ENCODE measurements around the gene SPECC1L.

The SPECC1L gene

GRCh38 chr22:24414523-24414922 is 143.9 kb downstream of the SPECC1L start:
- DNase-seq (ENCODE audit: low read depth in 2 of 2): no peak

DNA sequence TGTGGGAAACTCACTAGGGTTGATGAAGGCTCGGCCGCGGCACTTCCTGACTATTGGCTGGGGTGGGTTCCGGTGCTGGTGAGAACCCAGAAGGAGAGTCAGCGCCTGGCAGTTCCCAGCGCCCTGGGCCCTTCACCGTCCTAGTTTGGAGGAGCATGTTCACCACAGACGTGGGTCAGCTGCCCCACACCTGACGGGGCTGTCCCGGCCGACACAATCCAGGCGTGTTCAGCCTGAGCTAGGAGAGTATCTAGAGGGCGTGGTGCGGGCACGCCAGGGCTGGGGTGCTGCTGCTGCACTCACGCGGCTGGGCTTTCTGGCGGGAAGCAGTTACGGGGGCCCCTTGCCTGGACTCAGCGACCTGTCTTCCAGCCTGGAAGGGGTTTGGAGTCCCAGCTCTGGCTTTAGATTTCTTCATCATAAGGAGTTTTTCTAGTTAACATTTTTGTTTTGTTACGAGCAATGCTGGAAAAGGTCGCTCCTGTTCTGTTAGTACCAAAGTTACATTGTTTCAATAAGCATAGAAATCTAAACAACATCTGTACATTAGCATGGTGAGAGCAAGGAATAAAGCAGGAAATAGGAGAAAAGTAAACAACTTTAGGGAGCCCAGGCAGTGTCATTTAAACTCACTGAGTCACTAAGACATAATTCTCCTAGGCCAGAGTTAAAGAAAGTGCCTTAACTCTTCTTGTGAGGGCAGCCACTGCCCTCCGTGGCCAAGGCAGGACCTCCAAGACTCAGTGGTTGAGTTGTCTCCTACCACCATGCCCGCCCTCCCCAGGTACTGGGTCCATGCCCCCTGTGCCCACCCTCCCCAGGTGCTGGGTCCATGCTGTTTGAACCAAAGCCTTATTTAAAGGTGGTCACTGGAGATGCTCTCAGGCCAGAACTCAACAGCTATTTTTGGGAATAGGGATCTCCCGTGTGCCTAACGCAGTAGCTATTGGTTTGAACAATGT is 144.6 kb downstream of the SPECC1L start:
- no peak for DNase-seq (ENCODE audit: low read depth in 2 of 2)

GRCh38 chr22:24416095-24416494 is 145.5 kb downstream of the SPECC1L start:
- no peak for DNase-seq (ENCODE audit: low read depth in 2 of 2)

- no peak for DNase-seq (ENCODE audit: low read depth in 2 of 2)
Measured at GRCh38 chr22:24416611-24417010, 146.0 kb downstream of the SPECC1L start.

- no peak for DNase-seq (ENCODE audit: low read depth in 2 of 2)
Measured at GRCh38 chr22:24417200-24417599, 146.6 kb downstream of the SPECC1L start.

DNA sequence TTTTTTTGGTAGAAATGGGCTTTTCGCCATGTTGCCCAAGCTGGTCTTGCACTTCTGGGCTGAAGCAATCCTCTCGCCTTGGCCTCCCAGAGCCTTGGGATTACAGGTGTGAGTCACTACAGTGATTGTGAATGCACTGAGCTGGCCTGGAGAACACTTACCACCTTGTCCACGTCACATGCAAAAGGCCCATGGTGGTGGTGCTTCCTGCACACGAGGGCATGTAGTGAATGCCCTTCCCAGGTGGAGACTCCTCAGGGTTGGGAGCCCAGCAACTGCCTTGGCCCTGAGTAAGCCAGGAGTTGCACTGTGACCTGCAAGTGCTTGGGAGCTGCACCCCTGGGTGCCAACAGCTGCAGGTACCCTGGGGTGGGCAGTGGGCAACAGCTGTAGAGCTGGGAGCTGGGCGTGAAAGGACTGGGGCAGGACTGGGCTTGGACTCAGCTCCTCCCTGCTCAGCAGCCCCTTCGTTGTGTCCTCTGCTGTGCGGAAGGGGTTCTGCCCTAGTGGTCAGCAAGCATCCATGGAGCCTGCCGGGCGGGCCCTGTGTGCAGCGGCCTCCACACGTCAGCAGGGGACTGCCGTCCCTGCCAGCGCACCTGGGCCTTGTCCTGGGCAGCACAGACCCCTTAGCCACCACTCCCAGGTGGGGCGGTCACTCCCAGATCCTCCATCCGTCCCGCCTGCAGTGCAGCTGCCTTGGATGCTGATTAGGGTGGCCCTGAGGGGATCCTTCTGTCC is 147.4 kb downstream of the SPECC1L start:
- no peak for DNase-seq (ENCODE audit: low read depth in 2 of 2)

GRCh38 chr22:24418786-24419474 is 148.3 kb downstream of the SPECC1L start:
- no peak for DNase-seq (ENCODE audit: low read depth in 2 of 2)

- no peak for DNase-seq (ENCODE audit: low read depth in 2 of 2)
Measured at GRCh38 chr22:24419475-24419850, 148.8 kb downstream of the SPECC1L start.

GRCh38 chr22:24420072-24420976 is 149.7 kb downstream of the SPECC1L start:
- no peak for DNase-seq (ENCODE audit: low read depth in 2 of 2)

GRCh38 chr22:24420977-24421343 is 150.3 kb downstream of the SPECC1L start:
- no peak for DNase-seq (ENCODE audit: low read depth in 2 of 2)

DNA sequence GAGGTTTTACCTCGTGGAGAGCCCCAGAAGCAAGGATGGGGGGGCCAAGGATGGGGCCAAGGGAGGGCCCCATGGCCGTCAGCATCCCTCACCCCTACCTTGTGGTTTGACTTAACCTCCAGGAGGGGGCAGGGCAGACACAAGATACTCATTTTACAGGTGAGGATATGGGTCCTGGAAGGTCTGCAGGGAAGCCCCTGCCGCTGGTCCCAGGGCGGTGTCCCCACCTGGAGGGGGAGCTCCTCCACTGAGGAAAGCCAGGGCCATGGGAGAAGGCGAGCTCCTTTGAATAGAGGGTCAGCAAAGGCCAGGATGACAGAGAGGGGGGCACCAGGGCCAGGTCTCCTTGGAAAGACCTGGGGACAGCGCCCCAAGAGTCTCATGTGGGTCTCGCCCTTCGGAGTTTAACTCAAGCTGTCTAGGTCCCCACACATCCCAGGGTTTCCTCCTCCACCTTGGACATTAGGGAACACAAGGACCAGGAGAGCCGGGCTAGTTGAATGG is 150.8 kb downstream of the SPECC1L start:
- no peak for DNase-seq (ENCODE audit: low read depth in 2 of 2)

- DNase-seq (ENCODE audit: low read depth in 2 of 2): no peak
Measured at GRCh38 chr22:24422102-24422665, 151.6 kb downstream of the SPECC1L start.

DNA sequence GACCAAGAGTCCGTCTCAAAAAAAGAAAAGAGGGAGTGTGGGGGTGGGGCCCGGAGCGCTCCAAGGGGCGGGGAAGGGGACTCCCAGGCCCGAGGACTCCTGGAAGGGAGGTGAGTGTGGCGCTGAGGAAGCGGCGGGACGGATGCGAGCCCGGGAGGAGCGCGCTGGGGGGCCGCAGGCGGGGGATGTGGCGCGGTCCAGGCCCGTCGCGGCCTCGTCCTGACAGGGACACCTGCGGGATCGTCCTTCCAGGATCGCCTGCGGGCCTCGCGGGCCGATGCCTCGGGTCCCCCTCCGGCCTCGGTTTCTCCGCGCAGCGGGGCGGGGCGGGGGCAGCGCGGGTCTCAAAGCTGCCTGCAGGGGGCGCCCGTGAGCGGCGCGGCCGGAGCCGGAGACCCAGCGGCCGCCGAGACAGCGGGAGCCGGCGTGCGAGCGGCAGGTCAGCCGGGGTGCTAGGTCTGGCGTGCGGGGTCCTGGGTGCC is 152.9 kb downstream of the SPECC1L start:
- peak in 1 of 2 donors; percentile 41 for DNase-seq (ENCODE audit: low read depth in 2 of 2)

GRCh38 chr22:24424001-24424900 is 153.6 kb downstream of the SPECC1L start:
- DNase-seq (ENCODE audit: low read depth in 2 of 2): no peak

- DNase-seq (ENCODE audit: low read depth in 2 of 2): no peak
Measured at GRCh38 chr22:24424901-24425775, 154.5 kb downstream of the SPECC1L start.

DNA sequence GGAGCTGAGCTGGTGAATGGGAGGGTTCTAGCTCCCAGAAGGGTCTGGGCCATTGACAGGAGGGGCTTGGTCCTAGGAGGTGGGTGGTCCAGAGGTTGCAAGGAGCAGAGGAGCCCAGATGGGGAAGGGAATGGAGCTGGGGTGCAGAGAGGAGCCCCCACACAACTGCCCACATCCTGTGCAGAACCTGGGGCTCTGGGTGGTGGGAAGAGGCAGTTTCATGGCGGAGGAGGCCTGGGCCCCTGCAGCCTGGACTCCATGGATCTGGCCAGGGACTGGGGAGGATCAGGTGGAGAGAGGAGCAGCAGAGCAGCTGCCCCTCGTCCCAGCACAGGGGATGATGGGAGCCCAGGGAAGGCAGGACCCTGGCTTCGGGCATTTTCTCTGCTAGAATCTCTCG is 155.8 kb downstream of the SPECC1L start:
- DNase-seq (ENCODE audit: low read depth in 2 of 2): no peak

- DNase-seq (ENCODE audit: low read depth in 2 of 2): no peak
Measured at GRCh38 chr22:24426851-24427499, 156.3 kb downstream of the SPECC1L start.
